Erythroblast (primary cell): Measurements from ENCODE around the gene ELAC2.

ENCODE experiments used
- GATA1 ChIP-seq: IDR thresholded peaks from 2 replicates; pipeline ENCODE4 v1.6.1; 2011; ENCODE audit warnings: low read depth, mild to moderate bottlenecking, control low read depth, low read length, moderate library complexity
- POLR2A ChIP-seq: IDR thresholded peaks from 2 replicates; pipeline ENCODE4 v1.6.1; 2011; ENCODE audit warnings: mild to moderate bottlenecking, low read length

DNA sequence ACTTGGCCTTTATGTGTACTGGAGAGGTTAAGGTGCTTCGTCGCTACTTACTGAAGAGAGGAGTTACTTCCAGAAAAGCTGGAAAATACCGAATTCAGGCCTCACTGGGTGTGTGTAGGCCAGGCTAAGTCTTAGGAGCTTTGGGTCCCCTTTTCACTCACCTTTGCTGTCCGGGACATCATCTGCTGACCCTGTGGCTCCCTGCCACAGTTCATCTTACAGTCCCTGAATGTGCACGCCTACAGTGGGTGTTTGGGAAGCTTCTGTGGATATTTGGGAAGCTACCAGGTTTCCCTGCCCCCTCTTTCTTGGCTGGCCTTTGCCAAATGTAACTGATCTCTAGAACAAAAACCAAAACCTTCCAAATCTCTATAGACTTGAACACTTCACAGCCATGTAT, 51.4 kb downstream of the ELAC2 start:
- TF ChIP-seq POLR2A (no peak), GATA1 (no peak)
